ENCODE measurements around the gene FAM78B.

DNA sequence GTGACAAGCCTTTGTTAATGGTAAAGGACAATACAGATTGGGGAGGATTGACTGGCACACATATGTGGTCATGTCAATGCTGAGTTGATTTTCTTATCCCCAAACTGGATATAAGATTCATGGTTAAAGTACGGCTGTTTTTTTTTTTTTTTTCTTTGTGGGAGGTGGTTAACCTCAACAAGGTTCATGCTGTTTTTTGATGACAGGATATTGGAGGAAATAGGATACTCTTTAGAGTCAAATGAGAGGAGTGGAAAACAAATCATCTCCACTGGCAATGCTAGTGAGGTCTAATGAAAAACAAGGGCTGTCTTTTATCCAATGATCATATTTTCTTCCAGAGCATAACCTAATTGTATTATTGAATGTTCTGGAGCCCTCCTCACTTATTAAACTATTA, 140.2 kb downstream of the FAM78B start:
- TF ChIP-seq, protein P1, sequence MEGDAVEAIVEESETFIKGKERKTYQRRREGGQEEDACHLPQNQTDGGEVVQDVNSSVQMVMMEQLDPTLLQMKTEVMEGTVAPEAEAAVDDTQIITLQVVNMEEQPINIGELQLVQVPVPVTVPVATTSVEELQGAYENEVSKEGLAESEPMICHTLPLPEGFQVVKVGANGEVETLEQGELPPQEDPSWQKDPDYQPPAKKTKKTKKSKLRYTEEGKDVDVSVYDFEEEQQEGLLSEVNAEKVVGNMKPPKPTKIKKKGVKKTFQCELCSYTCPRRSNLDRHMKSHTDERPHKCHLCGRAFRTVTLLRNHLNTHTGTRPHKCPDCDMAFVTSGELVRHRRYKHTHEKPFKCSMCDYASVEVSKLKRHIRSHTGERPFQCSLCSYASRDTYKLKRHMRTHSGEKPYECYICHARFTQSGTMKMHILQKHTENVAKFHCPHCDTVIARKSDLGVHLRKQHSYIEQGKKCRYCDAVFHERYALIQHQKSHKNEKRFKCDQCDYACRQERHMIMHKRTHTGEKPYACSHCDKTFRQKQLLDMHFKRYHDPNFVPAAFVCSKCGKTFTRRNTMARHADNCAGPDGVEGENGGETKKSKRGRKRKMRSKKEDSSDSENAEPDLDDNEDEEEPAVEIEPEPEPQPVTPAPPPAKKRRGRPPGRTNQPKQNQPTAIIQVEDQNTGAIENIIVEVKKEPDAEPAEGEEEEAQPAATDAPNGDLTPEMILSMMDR (IDR thresholded peaks at IDR 0.05; ENCODE audit: extremely low read depth in 1 of 2, insufficient read depth in 1 of 2, low read depth in 1 of 2, low read length in 2 of 2), result no peak
- TF ChIP-seq POLR2A (IDR thresholded peaks at IDR 0.05; ENCODE audit: low read depth, low read length), result no peak
- no peak for TF ChIP-seq POLR2AphosphoS5 (IDR thresholded peaks at IDR 0.05; ENCODE audit: insufficient read depth, low read depth, low read length)
- TF ChIP-seq EZH2 (IDR thresholded peaks at IDR 0.05; ENCODE audit: borderline replicate concordance, low read depth, low read length, severe bottlenecking), result no peak
- TF ChIP-seq, protein P2, sequence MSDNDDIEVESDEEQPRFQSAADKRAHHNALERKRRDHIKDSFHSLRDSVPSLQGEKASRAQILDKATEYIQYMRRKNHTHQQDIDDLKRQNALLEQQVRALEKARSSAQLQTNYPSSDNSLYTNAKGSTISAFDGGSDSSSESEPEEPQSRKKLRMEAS (IDR thresholded peaks at IDR 0.05; ENCODE audit: insufficient read depth, insufficient read length), result no peak
- TF ChIP-seq MYC (IDR thresholded peaks at IDR 0.05; ENCODE audit: low read depth, low read length), result no peak
- no peak for TF ChIP-seq JUN (IDR thresholded peaks at IDR 0.05; ENCODE audit: borderline replicate concordance, insufficient read depth, insufficient read length, low read depth)
- TF ChIP-seq GATA2 (IDR thresholded peaks at IDR 0.05; ENCODE audit: insufficient read depth, insufficient read length, low read depth, low read length), result no peak
